HEK293T (cell line): ENCODE data around the gene ZNF445.
A peak's percentile ranks its signal among the peaks of the same experiment; 100 is the strongest.

Experiments
- CTCF ChIA-PET: fragments of 350-600 bp; formaldehyde crosslinking; extraction: SDS; loops from one replicate; lab custom pipeline; 2021; ENCODE audit warnings: antibody characterized with exemption, inconsistent platforms; lab: Yijun Ruan, JAX
- POLR2A ChIA-PET: fragments of 350-600 bp; formaldehyde crosslinking; extraction: SDS; loops from one replicate; lab custom pipeline; 2020; ENCODE audit warnings: antibody characterized with exemption, inconsistent platforms; lab: Yijun Ruan, JAX
- DNase-seq: peaks from one replicate; pipeline ENCODE4 v3.0.0; 2012; ENCODE audit warnings: mixed read lengths; ENCODE audit errors: extremely low spot score
- ARNT ChIP-seq: fragments of 450-650 bp; IDR thresholded peaks from 2 replicates; pipeline ENCODE4 v1.6.1; 2017; ENCODE audit warnings: mild to moderate bottlenecking
- BHLHE40 ChIP-seq: fragments of 450-650 bp; IDR thresholded peaks from 2 replicates; pipeline ENCODE4 v1.6.1; 2016; ENCODE audit warnings: mild to moderate bottlenecking, moderate library complexity, borderline replicate concordance
- CTBP1 ChIP-seq: fragments of 450-650 bp; IDR thresholded peaks from 2 replicates; pipeline ENCODE4 v1.6.1; 2016; ENCODE audit warnings: borderline replicate concordance
- ELF4 ChIP-seq: fragments of 450-650 bp; IDR thresholded peaks from 2 replicates; pipeline ENCODE4 v1.6.1; 2017; ENCODE audit warnings: antibody characterized with exemption
- FOXA1 ChIP-seq: fragments of 450-650 bp; IDR thresholded peaks from 2 replicates; pipeline ENCODE4 v1.6.1; 2016; ENCODE audit warnings: mild to moderate bottlenecking
- FOXK2 ChIP-seq: fragments of 450-650 bp; IDR thresholded peaks from 2 replicates; pipeline ENCODE4 v1.6.1; 2016; ENCODE audit warnings: mild to moderate bottlenecking
- FOXM1 ChIP-seq: fragments of 450-650 bp; IDR thresholded peaks from 2 replicates; pipeline ENCODE4 v1.6.1; 2017; ENCODE audit warnings: mild to moderate bottlenecking, borderline replicate concordance
- HDGF ChIP-seq: fragments of 450-650 bp; IDR thresholded peaks from 2 replicates; pipeline ENCODE4 v1.6.1; 2017; ENCODE audit warnings: antibody characterized with exemption, borderline replicate concordance
- L3MBTL2 ChIP-seq: fragments of 450-650 bp; conservative IDR thresholded peaks from 2 replicates; pipeline ENCODE4 v1.6.1; 2016; ENCODE audit warnings: mild to moderate bottlenecking
- LEF1 ChIP-seq: fragments of 450-650 bp; IDR thresholded peaks from 2 replicates; pipeline ENCODE4 v1.6.1; 2017; ENCODE audit warnings: mild to moderate bottlenecking, borderline replicate concordance
- NFRKB ChIP-seq: fragments of 450-650 bp; IDR thresholded peaks from 2 replicates; pipeline ENCODE4 v1.6.1; 2016; ENCODE audit warnings: mild to moderate bottlenecking, moderate library complexity
- PKNOX1 ChIP-seq: fragments of 450-650 bp; IDR thresholded peaks from 2 replicates; pipeline ENCODE4 v1.6.1; 2016
- SP1 ChIP-seq: fragments of 450-650 bp; IDR thresholded peaks from 2 replicates; pipeline ENCODE4 v1.6.1; 2017
- SUZ12 ChIP-seq: fragments of 450-650 bp; IDR thresholded peaks from 2 replicates; pipeline ENCODE4 v1.6.1; 2016; ENCODE audit warnings: mild to moderate bottlenecking
- TARDBP ChIP-seq: fragments of 450-650 bp; IDR thresholded peaks from 2 replicates; pipeline ENCODE4 v1.6.1; 2016
- ZNF384 ChIP-seq: fragments of 450-650 bp; IDR thresholded peaks from 2 replicates; pipeline ENCODE4 v1.6.1; 2016

ZNF445 gene

GRCh38 chr3:44434834-44435510 is 42.5 kb downstream of the ZNF445 start:
- CTCF ChIA-PET: no interaction called here
- POLR2A ChIA-PET: no interaction called here
- TF ChIP-seq L3MBTL2: no peak
- no peak for TF ChIP-seq LEF1
- peak; percentile 25; the same call in 1 of the 2 replicates for TF ChIP-seq PKNOX1
- no peak for DNase-seq

- no peak for DNase-seq
- ChIA-PET POLR2A (no interaction called here), CTCF (no interaction called here)
- no peak for TF ChIP-seq HDGF
- TF ChIP-seq FOXA1: no peak
- TF ChIP-seq ELF4: no peak
- TF ChIP-seq LEF1: no peak
- no peak for TF ChIP-seq NFRKB
- no peak for TF ChIP-seq ARNT
- no peak for TF ChIP-seq FOXM1
- no peak for TF ChIP-seq CTBP1
- TF ChIP-seq BHLHE40: no peak
- TF ChIP-seq PKNOX1: no peak
- no peak for TF ChIP-seq FOXK2
These were observed 47.0 kb downstream of the ZNF445 start for GRCh38 chr3:44430466-44430865.

GRCh38 chr3:44429459-44429858 is 48.0 kb downstream of the ZNF445 start:
- DNase-seq: no peak
- ChIA-PET POLR2A (no interaction called here), CTCF (no interaction called here)
- TF ChIP-seq TARDBP: no peak
- TF ChIP-seq SP1: no peak
- no peak for TF ChIP-seq L3MBTL2
- no peak for TF ChIP-seq BHLHE40
- TF ChIP-seq SUZ12: no peak
- TF ChIP-seq NFRKB: no peak
- TF ChIP-seq CTBP1: no peak
- no peak for TF ChIP-seq FOXM1
- TF ChIP-seq ELF4: no peak
- no peak for TF ChIP-seq FOXA1
- TF ChIP-seq ZNF384: no peak
- TF ChIP-seq FOXK2: no peak

GRCh38 chr3:44428910-44429309 is 48.6 kb downstream of the ZNF445 start:
- CTCF ChIA-PET: no interaction called here
- no peak for DNase-seq
- POLR2A ChIA-PET: no interaction called here
- TF ChIP-seq NFRKB: no peak
- TF ChIP-seq LEF1: no peak
- no peak for TF ChIP-seq SUZ12
- no peak for TF ChIP-seq TARDBP
- TF ChIP-seq PKNOX1: no peak
- TF ChIP-seq ARNT: no peak
- no peak for TF ChIP-seq ZNF384
- no peak for TF ChIP-seq BHLHE40
- no peak for TF ChIP-seq FOXA1
- TF ChIP-seq FOXK2: no peak
- TF ChIP-seq CTBP1: no peak
- TF ChIP-seq HDGF: no peak
- no peak for TF ChIP-seq SP1
- no peak for TF ChIP-seq L3MBTL2
- TF ChIP-seq ELF4: no peak
- no peak for TF ChIP-seq FOXM1

GRCh38 chr3:44427683-44428082 is 49.8 kb downstream of the ZNF445 start:
- ChIA-PET POLR2A (no interaction called here), CTCF (no interaction called here)
- TF ChIP-seq NFRKB (no peak), FOXK2 (no peak), TARDBP (no peak), ZNF384 (no peak), HDGF (no peak), FOXA1 (no peak), SP1 (no peak), L3MBTL2 (no peak), ELF4 (no peak), FOXM1 (no peak), SUZ12 (no peak), LEF1 (no peak), BHLHE40 (no peak), PKNOX1 (no peak), ARNT (no peak), CTBP1 (no peak)
- DNase-seq: no peak

- no peak for TF ChIP-seq L3MBTL2
- TF ChIP-seq NFRKB: no peak
- TF ChIP-seq HDGF: no peak
- no peak for TF ChIP-seq TARDBP
- no peak for TF ChIP-seq FOXK2
- no peak for TF ChIP-seq LEF1
- TF ChIP-seq FOXM1: no peak
- no peak for TF ChIP-seq ARNT
- no peak for TF ChIP-seq BHLHE40
- CTCF ChIA-PET: no interaction called here
- no peak for DNase-seq
- POLR2A ChIA-PET: no interaction called here
These were observed 52.7 kb downstream of the ZNF445 start for GRCh38 chr3:44424758-44425157.
